ENCODE data around the gene VWA3A.
A peak's percentile ranks its signal among the peaks of the same experiment; 100 is the strongest.
"Not testable (repeated sequence)": the region's sequence is repeated elsewhere in the genome, so short reads cannot be mapped to it uniquely, and the experiment has no call there.

The VWA3A gene

GRCh38 chr16:22192261-22193062 is 100.1 kb downstream of the VWA3A start:
- Histone ChIP-seq H3K36me3 (ENCODE audit: control insufficient read depth, insufficient read depth, low read length) (no peaks in the 10 kb centered on the region), H3K4me1 (ENCODE audit: control insufficient read depth, insufficient read depth, low read length, poor library complexity, severe bottlenecking) (peaks cover 8% of the 10 kb centered on the region), H3K27ac (ENCODE audit: low read depth, low read length, severe bottlenecking) (peak overlapping the region; percentile 44), H3K9me3 (ENCODE audit: control insufficient read depth, low read length) (no peaks in the 10 kb centered on the region), H3K4me3 (ENCODE audit: extremely low read depth, insufficient read depth, low read length, poor library complexity, severe bottlenecking) (peak overlapping the region; percentile 59)
- WGBS, 2 experiments (ENCODE audit: insufficient coverage in 2 of 2), result 77 to 79% methylated on average over 15 of the region's 16 CpGs

- peak overlapping the region; percentile 44 for H3K27ac ChIP-seq (ENCODE audit: low read depth, low read length, severe bottlenecking)
- no peaks in the 10 kb centered on the region for H3K9me3 ChIP-seq (ENCODE audit: control insufficient read depth, low read length)
- H3K36me3 ChIP-seq (ENCODE audit: control insufficient read depth, insufficient read depth, low read length), result no peaks in the 10 kb centered on the region
- H3K4me3 ChIP-seq (ENCODE audit: extremely low read depth, insufficient read depth, low read length, poor library complexity, severe bottlenecking), result no peak overlapping the region
- peaks cover 8% of the 10 kb centered on the region for H3K4me1 ChIP-seq (ENCODE audit: control insufficient read depth, insufficient read depth, low read length, poor library complexity, severe bottlenecking)
- no CpG with 5 or more reads among the region's 2 CpGs for WGBS, 2 experiments (ENCODE audit: insufficient coverage in 2 of 2)
These were observed 100.7 kb downstream of the VWA3A start for GRCh38 chr16:22193063-22193411.

- 93 to 100% methylated on average over 4 to 5 of the region's 9 CpGs for WGBS, 2 experiments (ENCODE audit: insufficient coverage in 2 of 2)
- no peak overlapping the region for H3K4me3 ChIP-seq (ENCODE audit: extremely low read depth, insufficient read depth, low read length, poor library complexity, severe bottlenecking)
- no peak overlapping the region for H3K27ac ChIP-seq (ENCODE audit: low read depth, low read length, severe bottlenecking)
- H3K4me1 ChIP-seq (ENCODE audit: control insufficient read depth, insufficient read depth, low read length, poor library complexity, severe bottlenecking), result peaks cover 15% of the 10 kb centered on the region
- no peaks in the 10 kb centered on the region for H3K9me3 ChIP-seq (ENCODE audit: control insufficient read depth, low read length)
- no peaks in the 10 kb centered on the region for H3K36me3 ChIP-seq (ENCODE audit: control insufficient read depth, insufficient read depth, low read length)
These were observed 102.5 kb downstream of the VWA3A start for GRCh38 chr16:22194707-22195444.

GRCh38 chr16:22195445-22195694 is 103.0 kb downstream of the VWA3A start:
- H3K4me3 ChIP-seq (ENCODE audit: extremely low read depth, insufficient read depth, low read length, poor library complexity, severe bottlenecking), result no peak overlapping the region
- H3K36me3 ChIP-seq (ENCODE audit: control insufficient read depth, insufficient read depth, low read length), result no peaks in the 10 kb centered on the region
- H3K27ac ChIP-seq (ENCODE audit: low read depth, low read length, severe bottlenecking), result no peak overlapping the region
- peaks cover 15% of the 10 kb centered on the region for H3K4me1 ChIP-seq (ENCODE audit: control insufficient read depth, insufficient read depth, low read length, poor library complexity, severe bottlenecking)
- no peaks in the 10 kb centered on the region for H3K9me3 ChIP-seq (ENCODE audit: control insufficient read depth, low read length)

- no peak overlapping the region for H3K27ac ChIP-seq (ENCODE audit: low read depth, low read length, severe bottlenecking)
- H3K36me3 ChIP-seq (ENCODE audit: control insufficient read depth, insufficient read depth, low read length), result no peaks in the 10 kb centered on the region
- peak overlapping the region; percentile 51 for H3K4me3 ChIP-seq (ENCODE audit: extremely low read depth, insufficient read depth, low read length, poor library complexity, severe bottlenecking)
- H3K9me3 ChIP-seq (ENCODE audit: control insufficient read depth, low read length), result no peaks in the 10 kb centered on the region
- H3K4me1 ChIP-seq (ENCODE audit: control insufficient read depth, insufficient read depth, low read length, poor library complexity, severe bottlenecking), result peaks cover 15% of the 10 kb centered on the region
- 1 to 3% methylated on average over 24 to 28 of the region's 39 CpGs for WGBS, 2 experiments (ENCODE audit: insufficient coverage in 2 of 2)
These were observed 103.6 kb downstream of the VWA3A start for GRCh38 chr16:22195695-22196558.

GRCh38 chr16:22196559-22197168 is 104.3 kb downstream of the VWA3A start:
- not testable (repeated sequence) for H3K27ac ChIP-seq (ENCODE audit: low read depth, low read length, severe bottlenecking); H3K36me3 ChIP-seq (ENCODE audit: control insufficient read depth, insufficient read depth, low read length); H3K4me3 ChIP-seq (ENCODE audit: extremely low read depth, insufficient read depth, low read length, poor library complexity, severe bottlenecking); H3K9me3 ChIP-seq (ENCODE audit: control insufficient read depth, low read length)
- 70 to 73% methylated on average over 5 to 7 of the region's 20 CpGs for WGBS, 2 experiments (ENCODE audit: insufficient coverage in 2 of 2)
- H3K4me1 ChIP-seq (ENCODE audit: control insufficient read depth, insufficient read depth, low read length, poor library complexity, severe bottlenecking), result peaks cover 15% of the 10 kb centered on the region

GRCh38 chr16:22198547-22199293 is 106.4 kb downstream of the VWA3A start:
- Histone ChIP-seq H3K9me3 (ENCODE audit: control insufficient read depth, low read length) (no peaks in the 10 kb centered on the region), H3K36me3 (ENCODE audit: control insufficient read depth, insufficient read depth, low read length) (no peaks in the 10 kb centered on the region), H3K4me3 (ENCODE audit: extremely low read depth, insufficient read depth, low read length, poor library complexity, severe bottlenecking) (no peak overlapping the region), H3K4me1 (ENCODE audit: control insufficient read depth, insufficient read depth, low read length, poor library complexity, severe bottlenecking) (peaks cover 8% of the 10 kb centered on the region), H3K27ac (ENCODE audit: low read depth, low read length, severe bottlenecking) (no peak overlapping the region)
- 85 to 93% methylated on average over 5 to 7 of the region's 7 CpGs for WGBS, 2 experiments (ENCODE audit: insufficient coverage in 2 of 2)

GRCh38 chr16:22202261-22202637 is 109.9 kb downstream of the VWA3A start:
- H3K9me3 ChIP-seq (ENCODE audit: control insufficient read depth, low read length), result no peaks in the 10 kb centered on the region
- no peak overlapping the region for H3K4me3 ChIP-seq (ENCODE audit: extremely low read depth, insufficient read depth, low read length, poor library complexity, severe bottlenecking)
- 95 to 100% methylated on average over 1 to 3 of the region's 6 CpGs for WGBS, 2 experiments (ENCODE audit: insufficient coverage in 2 of 2)
- H3K36me3 ChIP-seq (ENCODE audit: control insufficient read depth, insufficient read depth, low read length), result no peaks in the 10 kb centered on the region
- H3K27ac ChIP-seq (ENCODE audit: low read depth, low read length, severe bottlenecking), result no peak overlapping the region
- peaks cover 8% of the 10 kb centered on the region for H3K4me1 ChIP-seq (ENCODE audit: control insufficient read depth, insufficient read depth, low read length, poor library complexity, severe bottlenecking)

- H3K9me3 ChIP-seq (ENCODE audit: control insufficient read depth, low read length), result no peaks in the 10 kb centered on the region
- H3K4me3 ChIP-seq (ENCODE audit: extremely low read depth, insufficient read depth, low read length, poor library complexity, severe bottlenecking), result no peak overlapping the region
- H3K4me1 ChIP-seq (ENCODE audit: control insufficient read depth, insufficient read depth, low read length, poor library complexity, severe bottlenecking), result peaks cover 8% of the 10 kb centered on the region
- H3K27ac ChIP-seq (ENCODE audit: low read depth, low read length, severe bottlenecking), result no peak overlapping the region
- H3K36me3 ChIP-seq (ENCODE audit: control insufficient read depth, insufficient read depth, low read length), result no peaks in the 10 kb centered on the region
- WGBS, 2 experiments (ENCODE audit: insufficient coverage in 2 of 2), result 57 to 83% methylated on average over 1 of the region's 5 CpGs
These were observed 110.8 kb downstream of the VWA3A start for GRCh38 chr16:22203091-22203490.

GRCh38 chr16:22204091-22204655 is 111.8 kb downstream of the VWA3A start:
- Histone ChIP-seq H3K36me3 (ENCODE audit: control insufficient read depth, insufficient read depth, low read length) (no peaks in the 10 kb centered on the region), H3K4me1 (ENCODE audit: control insufficient read depth, insufficient read depth, low read length, poor library complexity, severe bottlenecking) (peaks cover 8% of the 10 kb centered on the region), H3K27ac (ENCODE audit: low read depth, low read length, severe bottlenecking) (no peak overlapping the region), H3K4me3 (ENCODE audit: extremely low read depth, insufficient read depth, low read length, poor library complexity, severe bottlenecking) (no peak overlapping the region), H3K9me3 (ENCODE audit: control insufficient read depth, low read length) (no peaks in the 10 kb centered on the region)
- 94 to 100% methylated on average over 2 of the region's 2 CpGs for WGBS, 2 experiments (ENCODE audit: insufficient coverage in 2 of 2)

Measured in mesodermal cell (in vitro differentiated cells).